Smooth muscle cell (in vitro differentiated cells): Measurements from ENCODE around the gene AUTS2. TPM values are rescaled to one million over a fixed set of nuclear protein-coding genes. Genes with fewer than 3 reads are reported as not detected.

Experiments
- DNase-seq: peaks from one replicate; lab custom pipeline; 2025; ENCODE audit not compliant: unreplicated experiment; lab: John Stamatoyannopoulos, UW
- H2AFZ ChIP-seq: fragments of 200-600 bp; sonication (generic); 2 replicates; pipeline ENCODE4 v1.6.0; 2016; ENCODE audit warnings: antibody characterized with exemption, low read depth, mild to moderate bottlenecking
- H3F3A ChIP-seq: fragments of 200-600 bp; sonication (generic); 2 replicates; pipeline ENCODE4 v1.6.0; 2017; ENCODE audit warnings: antibody characterized with exemption, low read depth
- H3K27ac ChIP-seq: fragments of 200-600 bp; sonication (generic); 2 replicates; pipeline ENCODE4 v1.5.1; 2016; ENCODE audit warnings: low read depth, mild to moderate bottlenecking
- H3K27me3 ChIP-seq: fragments of 200-600 bp; sonication (generic); 2 replicates; pipeline ENCODE4 v1.6.1; 2016; ENCODE audit warnings: low read depth, mild to moderate bottlenecking
- H3K36me3 ChIP-seq: fragments of 200-600 bp; sonication (generic); 2 replicates; pipeline ENCODE4 v1.5.1; 2016; ENCODE audit warnings: low read depth
- H3K4me1 ChIP-seq: fragments of 200-600 bp; sonication (generic); 2 replicates; pipeline ENCODE4 v1.5.1; 2016; ENCODE audit warnings: low read depth
- H3K4me2 ChIP-seq: fragments of 200-600 bp; sonication (generic); 2 replicates; pipeline ENCODE4 v1.6.0; 2016; ENCODE audit warnings: mild to moderate bottlenecking
- H3K4me3 ChIP-seq: fragments of 200-600 bp; sonication (generic); 2 replicates; pipeline ENCODE4 v1.5.1; 2016; ENCODE audit warnings: mild to moderate bottlenecking
- H3K79me2 ChIP-seq: fragments of 200-600 bp; sonication (generic); 2 replicates; pipeline ENCODE4 v1.6.0; 2016; ENCODE audit warnings: low read depth, mild to moderate bottlenecking
- H3K9ac ChIP-seq: fragments of 200-600 bp; sonication (generic); 2 replicates; pipeline ENCODE4 v1.6.0; 2016; ENCODE audit warnings: low read depth
- H3K9me3 ChIP-seq: fragments of 200-600 bp; sonication (generic); replicated peaks from 2 replicates; pipeline ENCODE4 v1.5.1; 2016; ENCODE audit warnings: low read depth
- H4K20me1 ChIP-seq: fragments of 200-600 bp; sonication (generic); 2 replicates; pipeline ENCODE4 v1.6.0; 2016; ENCODE audit warnings: low read depth
- WGBS: methylation state at CpG from one replicate; pipeline ENCODE4 v1.1.7; 2016; ENCODE audit warnings: low lambda C conversion rate; 5-methylcytosine and 5-hydroxymethylcytosine counted together
- polyA plus RNA-seq: library from polyadenylated mRNA; unstranded; fragments of >200 nt; fragmentation: Nextera tagmentation; extraction: Ambion mirVana; gene quantifications from 2 replicates; pipeline ENCODE4 v1.2.1, GENCODE V29; 2016
- total RNA-seq: library from RNA; depleted of rRNA; stranded (reverse); fragments of >200 nt; gene quantifications from 2 replicates; pipeline ENCODE4 v1.2.3, GENCODE V29; 2014
- TF ChIP-seq, protein P1 (sequence below): fragments of 200-600 bp; sonication (generic); IDR thresholded peaks from 2 replicates; pipeline ENCODE4 v1.5.1; 2017; ENCODE audit warnings: borderline replicate concordance, mild to moderate bottlenecking, antibody characterized with exemption; ENCODE audit not compliant: insufficient read depth, poor library complexity, severe bottlenecking

Gene AUTS2
- total and polyA plus RNA-seq, 2 experiments from 2014 or later: 6.5 to 8.6 TPM

DNA sequence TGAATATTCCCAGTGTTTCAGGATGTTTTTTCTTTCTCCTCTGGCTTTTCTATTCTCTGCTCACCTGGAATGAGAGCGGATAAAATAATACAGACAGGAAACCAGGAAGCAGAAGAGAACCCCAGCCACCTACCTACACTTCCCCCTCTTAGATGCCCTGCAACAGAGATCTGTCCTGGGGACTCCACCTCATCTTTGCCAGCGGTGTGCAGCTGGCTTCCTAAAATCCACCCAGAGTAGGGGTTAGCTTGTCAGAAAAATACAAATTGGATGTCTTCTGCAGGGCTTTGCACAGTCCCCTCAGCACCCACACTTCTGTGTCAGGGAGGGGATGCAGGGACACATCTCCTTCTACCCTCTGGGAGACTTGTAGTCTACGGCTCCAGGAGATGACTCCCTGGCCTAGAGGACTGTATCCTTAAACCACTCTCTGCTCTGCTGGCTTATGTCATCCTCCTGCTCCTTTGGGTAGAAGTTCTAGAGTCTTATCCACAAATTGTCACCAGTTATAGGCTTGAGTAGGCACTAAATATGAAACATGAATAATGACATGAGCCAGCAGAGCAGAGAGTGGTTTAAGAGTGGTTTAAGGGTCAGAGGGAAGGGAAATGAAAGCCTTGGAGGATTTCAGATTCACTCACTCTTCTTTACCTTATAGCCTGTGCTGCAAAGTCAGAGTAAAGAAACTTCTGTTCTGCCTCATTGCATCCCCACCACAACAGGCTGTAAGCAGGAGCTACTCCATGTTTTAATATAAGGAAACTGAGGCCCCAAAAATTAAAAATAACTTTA, 749.4 kb downstream of the AUTS2 start:
- TF ChIP-seq, protein P1, sequence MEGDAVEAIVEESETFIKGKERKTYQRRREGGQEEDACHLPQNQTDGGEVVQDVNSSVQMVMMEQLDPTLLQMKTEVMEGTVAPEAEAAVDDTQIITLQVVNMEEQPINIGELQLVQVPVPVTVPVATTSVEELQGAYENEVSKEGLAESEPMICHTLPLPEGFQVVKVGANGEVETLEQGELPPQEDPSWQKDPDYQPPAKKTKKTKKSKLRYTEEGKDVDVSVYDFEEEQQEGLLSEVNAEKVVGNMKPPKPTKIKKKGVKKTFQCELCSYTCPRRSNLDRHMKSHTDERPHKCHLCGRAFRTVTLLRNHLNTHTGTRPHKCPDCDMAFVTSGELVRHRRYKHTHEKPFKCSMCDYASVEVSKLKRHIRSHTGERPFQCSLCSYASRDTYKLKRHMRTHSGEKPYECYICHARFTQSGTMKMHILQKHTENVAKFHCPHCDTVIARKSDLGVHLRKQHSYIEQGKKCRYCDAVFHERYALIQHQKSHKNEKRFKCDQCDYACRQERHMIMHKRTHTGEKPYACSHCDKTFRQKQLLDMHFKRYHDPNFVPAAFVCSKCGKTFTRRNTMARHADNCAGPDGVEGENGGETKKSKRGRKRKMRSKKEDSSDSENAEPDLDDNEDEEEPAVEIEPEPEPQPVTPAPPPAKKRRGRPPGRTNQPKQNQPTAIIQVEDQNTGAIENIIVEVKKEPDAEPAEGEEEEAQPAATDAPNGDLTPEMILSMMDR: no peak
- H3K9me3 ChIP-seq: no peaks in the 10 kb centered on the region
- no peak overlapping the region for H3K27ac ChIP-seq
- H3K79me2 ChIP-seq: no peaks in the 10 kb centered on the region
- H3K4me2 ChIP-seq: no peak overlapping the region
- H3K36me3 ChIP-seq: no peaks in the 10 kb centered on the region
- DNase-seq: no peak
- peaks cover 6% of the 10 kb centered on the region for H3K27me3 ChIP-seq
- H2AFZ ChIP-seq: no peak overlapping the region
- H3F3A ChIP-seq: no peaks in the 10 kb centered on the region
- H3K4me3 ChIP-seq: no peak overlapping the region
- WGBS: 89% methylated on average over 3 of the region's 3 CpGs
- peaks cover 24% of the 10 kb centered on the region for H3K4me1 ChIP-seq
- H4K20me1 ChIP-seq: no peaks in the 10 kb centered on the region
- H3K9ac ChIP-seq: no peak overlapping the region

DNA sequence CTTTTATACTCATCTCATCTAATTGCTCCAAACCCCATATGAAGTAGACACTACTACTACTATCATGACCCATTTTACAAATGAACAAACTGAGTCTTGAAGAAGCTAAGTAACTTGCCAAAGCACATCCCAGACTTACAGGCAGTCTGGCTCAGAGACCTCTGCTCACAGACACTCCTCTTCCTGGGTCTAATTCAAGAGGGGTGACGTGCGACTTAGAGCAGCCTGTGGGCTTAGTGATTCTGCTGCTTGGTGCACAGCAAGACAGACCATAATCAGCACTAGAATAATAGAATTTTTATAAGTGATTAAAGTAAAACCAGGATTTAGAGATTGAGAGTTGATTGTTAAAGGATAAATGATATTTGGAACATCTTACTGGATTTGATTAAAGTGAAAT, 750.8 kb downstream of the AUTS2 start:
- Histone ChIP-seq H3K79me2 (no peaks in the 10 kb centered on the region), H3F3A (no peaks in the 10 kb centered on the region), H2AFZ (no peak overlapping the region), H3K27me3 (peaks cover 6% of the 10 kb centered on the region), H3K4me2 (no peak overlapping the region), H3K36me3 (no peaks in the 10 kb centered on the region), H3K4me1 (peaks cover 20% of the 10 kb centered on the region), H3K9me3 (no peaks in the 10 kb centered on the region), H3K27ac (no peak overlapping the region), H4K20me1 (no peaks in the 10 kb centered on the region), H3K9ac (no peak overlapping the region), H3K4me3 (no peak overlapping the region)
- no peak for DNase-seq
- TF ChIP-seq, protein P1: no peak
- 95% methylated on average over 2 of the region's 2 CpGs for WGBS

DNA sequence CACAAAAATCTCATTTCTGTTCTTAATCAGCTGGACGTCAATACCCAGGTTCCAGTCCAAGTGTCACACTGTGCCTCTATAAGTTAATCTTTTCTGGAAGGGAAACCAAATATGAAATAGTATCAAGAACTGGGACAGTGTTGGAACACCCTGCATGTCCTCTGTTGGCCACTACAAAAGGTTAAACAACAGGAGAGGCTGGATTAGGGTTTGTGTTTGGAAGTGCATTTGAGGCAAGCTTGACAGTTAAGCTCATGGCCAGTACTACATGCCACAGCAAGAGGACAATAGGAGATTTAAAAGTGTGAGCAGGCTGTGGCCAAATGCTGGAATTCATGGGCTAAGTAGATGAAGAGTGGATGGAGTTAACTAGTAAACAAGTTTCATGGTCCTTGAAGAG, 751.5 kb downstream of the AUTS2 start:
- WGBS: 82% methylated on average over 1 of the region's 1 CpG

More for the DNA sequence above, 751.5 kb downstream of the AUTS2 start:
- Histone ChIP-seq H2AFZ (no peak overlapping the region), H3K79me2 (no peaks in the 10 kb centered on the region), H3K27me3 (peaks cover under 1% of the 10 kb centered on the region), H3K4me2 (no peak overlapping the region), H4K20me1 (no peaks in the 10 kb centered on the region), H3K4me3 (no peak overlapping the region), H3F3A (no peaks in the 10 kb centered on the region), H3K4me1 (peaks cover 20% of the 10 kb centered on the region), H3K36me3 (no peaks in the 10 kb centered on the region), H3K9me3 (no peaks in the 10 kb centered on the region), H3K27ac (no peak overlapping the region), H3K9ac (no peak overlapping the region)
- DNase-seq: no peak
- TF ChIP-seq, protein P1: no peak
